GM23248 (cell line): ENCODE measurements around the gene NTSR2. TPM values are rescaled to one million over a fixed set of nuclear protein-coding genes. Genes with fewer than 3 reads are reported as not detected.

Experiments used
- DNase-seq: peaks from one replicate; pipeline ENCODE4 v3.0.0-alpha.2; 2015
- H2AFZ ChIP-seq: fragments of 200-600 bp; sonication (generic); 2 replicates; pipeline ENCODE4 v1.6.1; 2016; ENCODE audit warnings: antibody characterized with exemption
- H3F3A ChIP-seq: fragments of 200-600 bp; sonication (generic); 2 replicates; pipeline ENCODE4 v1.6.1; 2016; ENCODE audit warnings: mild to moderate bottlenecking, antibody characterized with exemption, mixed run types; ENCODE audit not compliant: insufficient read depth
- H3K27ac ChIP-seq: fragments of 200-600 bp; sonication (generic); 2 replicates; pipeline ENCODE4 v1.5.1; 2016; ENCODE audit warnings: mild to moderate bottlenecking
- H3K27me3 ChIP-seq: fragments of 200-600 bp; sonication (generic); replicated peaks from 2 replicates; pipeline ENCODE4 v1.6.1; 2016; ENCODE audit warnings: mild to moderate bottlenecking; ENCODE audit not compliant: insufficient read depth
- H3K36me3 ChIP-seq: fragments of 200-600 bp; sonication (generic); 2 replicates; pipeline ENCODE4 v1.6.1; 2016; ENCODE audit warnings: low read depth, mild to moderate bottlenecking
- H3K4me1 ChIP-seq: fragments of 200-600 bp; sonication (generic); 2 replicates; pipeline ENCODE4 v1.6.1; 2016; ENCODE audit warnings: mild to moderate bottlenecking; ENCODE audit not compliant: insufficient read depth
- H3K4me2 ChIP-seq: fragments of 200-600 bp; sonication (generic); one replicate; pipeline ENCODE4 v1.6.1; 2016; ENCODE audit warnings: mild to moderate bottlenecking; ENCODE audit not compliant: unreplicated experiment
- H3K4me3 ChIP-seq: fragments of 200-600 bp; sonication (generic); 2 replicates; pipeline ENCODE4 v1.5.1; 2016; ENCODE audit warnings: mild to moderate bottlenecking
- H3K79me2 ChIP-seq: fragments of 200-600 bp; sonication (generic); 2 replicates; pipeline ENCODE4 v1.6.1; 2016; ENCODE audit warnings: mild to moderate bottlenecking; ENCODE audit not compliant: insufficient read depth
- H3K9ac ChIP-seq: fragments of 200-600 bp; sonication (generic); 2 replicates; pipeline ENCODE4 v1.6.1; 2016; ENCODE audit warnings: mild to moderate bottlenecking
- H3K9me2 ChIP-seq: fragments of 200-600 bp; sonication (generic); 2 replicates; pipeline ENCODE4 v1.6.1; 2016; ENCODE audit warnings: mixed run types, mild to moderate bottlenecking, moderate library complexity; ENCODE audit not compliant: insufficient read depth
- H3K9me3 ChIP-seq: fragments of 200-600 bp; sonication (generic); one replicate; pipeline ENCODE4 v1.6.1; 2017; ENCODE audit warnings: low read depth
- H4K20me1 ChIP-seq: fragments of 200-600 bp; sonication (generic); 2 replicates; pipeline ENCODE4 v1.6.0; 2016; ENCODE audit not compliant: insufficient read depth
- EZH2 ChIP-seq: fragments of 200-600 bp; sonication (generic); IDR thresholded peaks from 2 replicates; pipeline ENCODE4 v1.6.1; 2018; ENCODE audit warnings: antibody characterized with exemption, mild to moderate bottlenecking; ENCODE audit not compliant: insufficient read depth, poor library complexity, severe bottlenecking
- EZH2phosphoT487 ChIP-seq: fragments of 200-600 bp; sonication (generic); IDR thresholded peaks from 2 replicates; pipeline ENCODE4 v1.6.1; 2018; ENCODE audit warnings: antibody characterized with exemption, moderate library complexity, mild to moderate bottlenecking, low read depth; ENCODE audit not compliant: insufficient read depth
- WGBS, 2 experiments: methylation state at CpG; one replicate each; pipeline ENCODE4 v1.1.6; 2015 to 2017; ENCODE audit warnings: low lambda C conversion rate in 2 of 2, low coverage in 1 of 2; ENCODE audit errors: missing lambda C conversion rate in 2 of 2; 5-methylcytosine and 5-hydroxymethylcytosine counted together
- in situ Hi-C: fragments of 300-500 bp; cut with MboI; formaldehyde crosslinking; loops from 2 replicates; pipeline ENCODE4 v1.15.0; 2020
- polyA plus RNA-seq: library from polyadenylated mRNA; unstranded; fragments of >200 nt; fragmentation: Nextera tagmentation; extraction: Ambion mirVana; gene quantifications from 2 replicates; pipeline ENCODE4 v1.2.1, GENCODE V29; 2016
- total RNA-seq: library from RNA; depleted of rRNA; stranded (reverse); fragments of >200 nt; shearing (Covaris generic); gene quantifications from 2 replicates; pipeline ENCODE4 v1.2.3, GENCODE V29; 2014; rRNA removed

Gene NTSR2
- total and polyA plus RNA-seq, 2 experiments from 2014 or later: not detected

DNA sequence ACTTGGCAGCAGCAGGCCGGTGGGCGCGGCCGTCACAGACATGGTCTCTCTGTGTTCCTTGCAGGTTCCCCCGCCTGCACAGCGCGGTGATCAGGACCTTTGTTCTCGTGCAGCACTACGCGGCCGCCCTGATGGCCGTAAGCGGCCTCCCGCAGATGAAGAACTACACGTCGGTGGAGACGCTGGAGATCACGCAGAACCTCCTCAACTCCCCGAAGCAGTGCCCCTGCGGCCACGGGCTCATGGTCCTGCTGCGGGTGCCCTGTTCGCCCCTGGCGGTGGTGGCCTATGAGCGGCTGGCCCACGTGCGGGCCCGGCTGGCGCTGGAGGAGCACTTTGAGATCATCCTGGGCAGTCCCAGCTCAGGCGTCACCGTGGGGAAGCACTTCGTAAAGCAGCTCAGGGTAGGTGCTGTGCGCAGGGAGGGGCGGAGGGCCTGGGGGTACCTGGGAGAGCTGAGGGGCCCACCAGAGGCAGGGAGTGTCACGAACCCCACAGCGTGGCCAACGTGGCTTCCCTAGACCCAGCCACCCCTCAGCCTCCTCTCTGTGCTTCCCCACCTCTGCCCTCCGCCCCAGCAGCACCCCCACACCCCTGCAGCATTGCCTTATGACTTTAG is 59.3 kb downstream of the NTSR2 start:
- Histone ChIP-seq H2AFZ (no peak overlapping the region), H3K4me2 (no peak overlapping the region), H3K4me1 (no peaks in the 10 kb centered on the region), H4K20me1 (no peaks in the 10 kb centered on the region), H3F3A (no peaks in the 10 kb centered on the region), H3K79me2 (no peaks in the 10 kb centered on the region), H3K9me2 (no peaks in the 10 kb centered on the region), H3K9ac (no peak overlapping the region), H3K36me3 (no peaks in the 10 kb centered on the region), H3K27ac (no peak overlapping the region), H3K4me3 (no peak overlapping the region), H3K27me3 (peaks cover 8% of the 10 kb centered on the region), H3K9me3 (no peaks in the 10 kb centered on the region)
- 89% methylated on average over 28 to 35 of the region's 38 CpGs for WGBS, 2 experiments
- DNase-seq: no peak
- TF ChIP-seq EZH2: no peak
- no peak for TF ChIP-seq EZH2phosphoT487
- in situ Hi-C loops: no loop called here

Other genes with a start within 250 kb of the NTSR2 start
- gene E2F6, start 204.0 kb downstream of the NTSR2 start, total RNA-seq: 11.5 and 12.8 TPM in 2 replicates
- gene E2F6, start 204.0 kb downstream of the NTSR2 start, polyA plus RNA-seq: 14.3 and 15.3 TPM in 2 replicates
- gene GREB1, start 136.2 kb downstream of the NTSR2 start, total RNA-seq: not detected in 2 replicates
- 0.05 TPM in 1 of 2 replicates, not detected in the other for gene GREB1, start 136.2 kb downstream of the NTSR2 start, polyA plus RNA-seq
- 11.3 and 12.6 TPM in 2 replicates for gene LPIN1, start 76.4 kb upstream of the NTSR2 start, total RNA-seq
- gene LPIN1, start 76.4 kb upstream of the NTSR2 start, polyA plus RNA-seq: 9.9 and 11.2 TPM in 2 replicates